GM19238 (cell line): ENCODE measurements around the gene WNT16.
"Not testable (repeated sequence)": the region's sequence is repeated elsewhere in the genome, so short reads cannot be mapped to it uniquely, and the experiment has no call there.

Source experiments
- DNase-seq: peaks from one replicate; pipeline ENCODE4 v3.0.0; 2011; ENCODE audit warnings: low spot score; ENCODE audit not compliant: insufficient read length

Gene WNT16, protein sequence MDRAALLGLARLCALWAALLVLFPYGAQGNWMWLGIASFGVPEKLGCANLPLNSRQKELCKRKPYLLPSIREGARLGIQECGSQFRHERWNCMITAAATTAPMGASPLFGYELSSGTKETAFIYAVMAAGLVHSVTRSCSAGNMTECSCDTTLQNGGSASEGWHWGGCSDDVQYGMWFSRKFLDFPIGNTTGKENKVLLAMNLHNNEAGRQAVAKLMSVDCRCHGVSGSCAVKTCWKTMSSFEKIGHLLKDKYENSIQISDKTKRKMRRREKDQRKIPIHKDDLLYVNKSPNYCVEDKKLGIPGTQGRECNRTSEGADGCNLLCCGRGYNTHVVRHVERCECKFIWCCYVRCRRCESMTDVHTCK

DNA sequence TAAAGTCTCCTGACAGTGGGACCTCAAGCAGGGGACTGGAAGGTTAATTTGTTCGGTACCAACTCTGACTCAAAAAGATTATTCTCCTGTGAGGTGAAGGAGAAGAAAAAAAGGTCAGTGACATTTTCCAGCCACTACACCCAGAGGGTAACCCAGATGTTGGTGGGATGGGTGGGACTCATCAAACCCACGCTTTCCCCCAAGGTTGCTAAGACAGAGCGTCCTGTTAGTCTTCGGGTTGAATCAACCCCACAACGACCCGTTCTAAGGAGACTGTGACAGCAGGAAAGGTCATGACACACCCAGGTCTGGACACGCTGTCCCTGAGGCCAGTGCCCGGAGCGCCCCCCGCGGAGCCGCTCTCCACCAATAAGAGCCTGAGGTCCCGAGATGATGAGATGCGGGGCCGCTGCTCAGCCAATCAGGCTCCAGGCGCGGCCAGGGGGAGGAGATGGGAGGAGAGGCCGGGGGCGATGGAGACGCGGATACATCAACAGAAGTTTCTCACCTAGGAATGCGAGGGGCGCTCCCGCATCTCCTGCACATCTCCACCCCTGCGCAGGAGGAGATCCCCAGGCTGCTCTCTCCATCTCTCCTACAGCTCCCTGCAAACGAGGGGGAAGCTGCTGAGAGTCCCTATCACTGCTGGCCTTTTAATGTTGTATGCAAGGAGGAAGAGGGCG, at the start of gene WNT16:
Gene WNT16, plus strand, starts transcription at position 493 of the 683 bp plus-strand sequence. CDS start 293 bp downstream, outside the sequence.
- no peak for DNase-seq

DNA sequence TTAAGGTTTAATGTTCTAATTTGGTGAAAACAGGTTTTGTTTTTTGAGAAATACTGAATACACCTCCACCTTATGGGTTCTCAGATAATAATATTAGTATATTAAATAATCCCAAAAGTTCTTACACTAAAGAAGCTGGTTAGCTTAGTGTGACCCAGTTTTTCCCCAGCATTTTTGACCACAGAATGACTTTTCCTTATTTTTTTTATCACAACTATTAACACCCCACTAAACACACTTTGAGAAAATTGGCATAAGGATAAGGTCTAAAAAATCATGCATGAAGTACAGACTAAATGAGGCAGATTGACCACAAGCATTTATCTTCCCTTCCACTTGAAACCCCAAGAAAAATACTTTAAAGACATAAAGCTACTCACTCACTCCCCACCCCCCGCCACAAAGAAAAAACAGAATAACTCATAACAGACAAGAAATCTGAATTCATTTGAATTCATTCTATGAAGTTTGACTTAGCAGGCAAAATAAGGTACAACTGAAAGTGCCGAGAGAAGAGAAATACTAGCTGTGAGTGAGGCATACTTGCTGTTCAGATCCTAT, 49.7 kb upstream of the WNT16 start:
- no peak for DNase-seq

DNA sequence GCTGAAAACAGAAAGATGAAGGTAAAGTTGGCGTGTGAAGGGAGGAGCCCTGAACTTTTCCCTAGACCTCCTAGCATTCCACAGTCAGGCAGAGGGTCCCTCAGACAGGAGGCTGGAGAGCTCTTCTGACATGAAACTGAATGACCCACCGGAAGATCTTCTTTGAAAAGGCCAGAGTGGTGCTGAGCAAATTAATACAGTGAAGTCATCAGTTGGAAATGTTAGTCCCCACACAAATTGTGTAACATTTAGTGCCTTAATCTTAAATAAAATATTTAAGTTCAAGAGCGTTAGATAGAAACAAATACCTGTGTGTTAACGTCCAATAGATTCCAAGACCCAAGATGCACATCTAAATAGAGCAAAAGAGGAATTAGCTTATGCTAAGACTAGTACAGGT, 49.0 kb upstream of the WNT16 start:
- DNase-seq, result no peak

DNA sequence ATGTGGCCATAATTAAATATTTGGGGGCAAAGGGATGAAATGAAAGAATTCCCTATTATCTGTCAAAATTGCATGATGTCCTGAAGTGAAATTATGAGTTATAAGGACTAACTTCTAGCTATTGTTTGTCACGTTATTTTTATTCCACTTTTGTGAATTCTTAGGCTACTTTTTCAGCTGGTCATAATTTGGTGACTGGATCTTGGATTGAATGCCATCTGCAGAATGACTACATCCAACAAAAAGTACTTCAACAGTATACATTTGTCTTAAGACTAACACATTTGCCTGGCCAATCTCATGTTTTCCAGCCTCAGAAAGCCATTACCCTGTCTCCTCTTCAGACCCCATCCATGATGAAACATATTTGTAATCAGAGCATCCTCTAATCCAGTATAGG, 48.1 kb upstream of the WNT16 start:
- no peak for DNase-seq

DNA sequence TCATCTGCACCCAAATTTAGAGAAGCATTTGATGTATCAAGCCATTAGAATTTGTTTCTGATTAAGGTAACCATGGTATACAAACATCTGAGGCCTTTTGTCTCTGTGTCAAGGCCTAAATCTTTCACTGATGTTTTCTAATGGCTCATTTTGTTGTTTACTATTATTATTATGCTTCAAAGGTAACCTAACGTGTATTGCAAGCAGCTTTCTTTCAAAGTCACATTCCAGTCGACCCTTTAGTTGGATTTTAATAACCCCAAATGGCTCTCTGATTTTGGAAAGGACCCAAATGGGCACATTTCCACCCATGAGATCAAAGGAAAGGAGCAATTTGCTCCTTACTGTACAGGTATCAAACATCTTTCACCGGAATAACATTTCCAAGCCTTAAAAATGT, 46.7 kb upstream of the WNT16 start:
- DNase-seq, result no peak

DNA sequence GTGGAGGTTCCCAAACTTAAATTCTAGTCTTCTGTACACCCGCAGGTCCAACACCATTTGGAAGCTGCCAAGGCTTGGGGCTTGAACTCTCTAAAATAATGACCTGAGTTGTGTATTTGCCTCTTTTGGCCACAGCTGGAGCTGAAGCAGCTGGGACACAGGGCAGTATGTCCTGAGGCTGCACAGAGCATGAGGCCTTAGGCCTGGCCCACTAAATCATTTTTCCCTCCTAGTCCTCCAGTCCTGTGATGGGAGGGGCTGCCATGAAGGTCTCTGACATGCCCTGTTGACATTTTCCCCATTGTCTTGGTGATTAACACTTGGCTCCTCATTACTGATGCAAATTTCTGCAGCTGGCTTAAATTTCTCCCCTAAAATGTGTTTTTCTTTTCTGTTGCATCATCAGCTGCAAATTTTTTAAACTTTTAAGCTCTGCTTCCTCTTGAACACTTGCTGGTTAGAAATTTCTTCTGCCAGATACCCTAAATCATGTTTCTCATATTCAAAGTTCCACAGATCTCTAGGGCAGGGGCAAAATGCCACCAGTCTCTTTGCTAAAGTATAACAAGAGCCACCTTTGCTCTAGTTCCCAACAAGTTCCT, 43.6 kb upstream of the WNT16 start:
- no peak for DNase-seq

DNA sequence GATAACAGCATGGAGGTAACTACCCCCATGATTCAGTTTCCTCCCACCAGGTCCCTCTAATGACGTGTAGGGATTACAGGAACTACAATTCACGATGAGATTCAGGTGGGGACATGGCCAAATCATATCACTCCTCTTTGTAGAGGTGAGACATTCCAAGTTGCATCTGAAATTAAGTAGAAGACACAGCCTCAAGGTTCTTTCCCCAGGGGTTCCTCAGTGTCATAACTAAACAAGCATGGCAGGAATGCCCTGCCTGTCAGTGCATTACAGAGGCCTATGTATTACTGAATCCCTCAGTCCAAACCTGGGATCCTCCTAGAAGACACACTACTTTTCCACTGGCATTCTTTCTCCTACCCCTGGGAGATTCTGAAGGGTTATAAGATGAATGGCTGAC, 42.6 kb upstream of the WNT16 start:
- no peak for DNase-seq

DNA sequence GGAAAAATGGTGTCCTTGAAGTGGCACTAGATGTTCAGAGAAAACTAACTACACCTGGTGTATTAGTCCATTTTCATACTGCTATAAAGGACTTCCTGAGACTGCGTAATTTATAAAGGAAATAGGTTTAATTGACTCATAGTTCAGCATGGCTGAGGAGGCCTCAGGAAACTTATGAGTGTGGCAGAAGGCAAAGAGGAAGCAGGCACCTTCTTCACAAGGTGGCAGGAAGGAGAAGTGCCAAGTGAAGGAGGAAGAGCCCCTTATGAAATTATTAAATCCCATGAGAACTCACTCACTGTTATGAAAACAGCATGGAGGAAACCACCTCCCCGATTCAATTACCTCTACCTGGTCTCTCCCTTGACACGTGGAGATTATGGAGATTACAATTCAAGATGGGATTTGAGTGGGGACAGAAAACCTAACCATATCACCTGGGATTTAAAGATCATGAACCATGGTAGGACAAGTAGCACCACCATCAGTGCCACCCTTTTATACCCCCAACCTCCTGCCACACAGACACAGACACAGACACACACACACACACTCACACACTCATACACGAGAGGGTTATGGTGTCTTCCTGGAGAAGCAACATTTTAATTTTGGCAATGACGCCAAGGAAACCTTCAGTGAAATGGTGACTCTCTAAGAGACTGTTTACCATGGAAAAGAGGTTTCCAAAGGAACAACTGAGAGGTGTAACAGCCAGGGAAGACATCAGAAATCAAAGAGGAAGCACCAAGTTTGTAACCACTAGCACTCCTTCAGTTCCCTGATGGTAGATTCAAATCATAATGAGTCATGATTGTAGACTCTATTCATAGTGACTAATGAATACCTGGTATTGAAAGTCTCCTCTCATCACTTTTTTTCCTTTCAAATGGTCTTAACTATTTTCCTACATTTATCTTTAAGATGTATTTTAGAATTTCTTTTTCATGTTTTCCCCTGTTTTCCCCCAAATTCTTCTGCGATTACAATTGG, 41.8 kb upstream of the WNT16 start:
- DNase-seq, result no peak

DNA sequence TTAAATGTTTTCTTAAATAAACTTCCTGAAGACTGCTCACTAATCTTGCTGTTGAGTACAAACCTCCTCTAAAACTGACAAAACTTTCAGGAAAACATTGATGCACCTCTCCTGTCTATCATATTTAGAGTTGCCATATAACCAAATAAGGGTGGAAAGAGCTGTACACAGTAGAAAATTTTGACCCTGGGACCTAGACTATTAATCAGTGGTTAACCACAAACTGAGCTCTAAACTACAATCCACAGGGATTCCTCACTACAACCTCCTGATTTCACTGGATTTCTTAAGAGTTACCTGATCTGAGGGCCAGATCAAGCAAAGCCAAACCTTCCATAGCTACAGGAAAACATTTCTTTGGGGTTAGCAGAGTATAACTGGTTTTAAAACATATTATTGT, 39.9 kb upstream of the WNT16 start:
- no peak for DNase-seq

DNA sequence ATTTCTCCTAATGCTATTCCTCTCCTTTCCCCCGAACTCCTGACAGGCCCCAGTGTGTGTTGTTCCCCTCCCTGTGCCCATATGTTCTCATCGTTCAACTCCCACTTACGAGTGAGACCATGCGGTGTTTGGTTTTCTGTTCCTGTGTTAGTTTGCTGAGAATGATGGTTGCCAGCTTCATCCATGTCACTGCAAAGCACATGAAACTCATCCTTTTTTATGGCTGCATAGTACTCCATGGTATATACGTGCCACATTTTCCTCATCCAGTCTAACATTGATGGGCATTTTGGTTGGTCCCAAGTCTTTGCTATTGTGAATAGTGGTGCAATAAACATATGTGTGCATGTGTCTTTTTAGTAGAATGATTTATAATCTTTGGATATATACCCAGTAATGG, 38.9 kb upstream of the WNT16 start:
- DNase-seq, result not testable (repeated sequence)

DNA sequence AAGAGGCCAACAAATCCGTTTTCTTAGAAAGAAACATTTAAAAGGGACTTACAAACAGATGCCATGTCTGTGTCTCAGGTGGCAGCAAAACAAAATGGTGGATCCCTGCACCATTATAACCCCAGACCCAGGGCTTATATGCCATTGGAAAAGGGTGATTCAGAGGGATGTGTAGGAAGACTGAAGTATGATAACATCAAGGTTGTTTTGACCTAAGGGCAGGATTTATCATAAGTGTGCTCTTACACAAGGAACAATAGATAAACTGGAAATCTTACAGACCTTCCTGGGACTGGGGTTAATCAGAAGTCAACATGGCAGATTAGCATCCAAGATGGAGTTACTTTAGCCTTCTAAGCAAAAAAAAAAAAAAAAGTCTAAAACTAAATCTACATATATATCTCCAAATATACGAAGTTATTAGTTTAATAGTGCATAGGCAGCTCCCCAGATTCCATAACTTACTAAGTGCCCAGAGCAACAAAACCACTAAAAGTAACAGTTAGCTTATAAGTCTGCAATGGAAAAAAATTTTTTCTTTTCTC, 34.3 kb upstream of the WNT16 start:
- DNase-seq, result no peak

DNA sequence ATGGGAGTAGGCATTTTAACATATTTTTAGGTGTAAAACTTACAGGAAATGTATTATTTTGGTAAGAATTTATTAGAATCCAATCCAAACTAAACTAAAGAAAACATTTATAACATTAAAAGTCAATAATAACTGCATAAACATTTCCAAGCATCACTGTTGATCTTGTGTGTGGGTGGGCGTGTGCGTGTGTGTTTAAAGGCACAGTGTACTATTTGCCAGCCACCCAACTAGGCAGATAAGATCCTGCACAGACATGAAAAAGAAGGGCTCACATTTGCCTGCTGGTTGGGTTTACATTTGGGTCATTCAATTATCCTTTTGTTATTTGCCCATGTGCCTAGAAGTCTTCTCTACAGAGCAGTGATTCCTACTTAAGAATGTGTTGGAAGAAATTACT, 31.0 kb upstream of the WNT16 start:
- no peak for DNase-seq

DNA sequence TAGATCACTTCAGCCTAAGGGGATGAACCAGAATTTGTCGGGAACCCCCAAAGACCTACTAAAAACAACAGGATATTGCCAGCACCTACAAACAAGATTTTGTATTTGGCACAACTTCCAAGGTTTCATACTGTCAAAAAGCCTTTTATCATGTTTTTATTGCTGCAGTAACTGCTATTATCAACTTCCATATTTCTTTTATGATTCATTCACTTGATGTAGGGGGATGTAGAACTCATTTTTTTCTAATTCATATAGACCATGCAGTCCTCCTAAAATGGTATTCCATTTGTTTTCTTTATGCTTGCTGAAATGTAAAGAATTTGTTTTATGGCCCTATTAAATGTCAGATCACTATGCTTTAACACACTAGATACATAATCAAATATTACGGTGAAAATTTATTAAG, 30.0 kb upstream of the WNT16 start:
- DNase-seq, result no peak

DNA sequence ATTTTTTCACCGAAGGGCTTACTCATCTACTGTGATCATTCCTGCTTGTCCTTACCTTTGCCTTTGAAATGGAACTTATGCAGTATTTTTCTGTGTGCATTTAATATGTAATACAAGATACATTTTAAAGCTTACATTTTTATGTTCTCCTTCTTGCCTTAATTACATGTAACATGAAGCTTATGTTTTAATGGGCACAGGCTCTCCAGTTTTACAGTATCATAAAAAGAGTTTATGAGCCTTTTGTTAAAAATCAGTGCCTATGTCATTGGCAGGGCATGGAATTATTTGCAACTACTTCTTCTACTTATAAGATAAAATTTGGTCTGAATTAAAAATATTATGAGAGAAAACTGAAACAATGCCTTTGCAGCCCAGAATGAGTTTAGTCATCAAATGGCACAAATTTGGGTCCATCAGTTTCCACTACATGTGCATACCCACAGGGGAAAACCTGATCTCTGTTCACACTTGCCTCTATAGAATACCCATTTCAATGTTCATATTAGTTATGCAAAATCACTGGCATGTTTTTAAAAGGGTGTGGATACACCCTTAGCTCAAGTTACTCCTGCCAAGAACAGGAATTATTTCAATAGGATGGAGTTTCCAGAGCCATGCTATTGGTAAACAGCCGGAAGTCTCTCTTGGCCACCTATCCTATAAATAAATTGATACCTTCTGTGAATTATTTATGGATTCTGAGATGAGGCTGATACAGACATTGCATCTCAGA, 27.9 kb upstream of the WNT16 start:
- no peak for DNase-seq

DNA sequence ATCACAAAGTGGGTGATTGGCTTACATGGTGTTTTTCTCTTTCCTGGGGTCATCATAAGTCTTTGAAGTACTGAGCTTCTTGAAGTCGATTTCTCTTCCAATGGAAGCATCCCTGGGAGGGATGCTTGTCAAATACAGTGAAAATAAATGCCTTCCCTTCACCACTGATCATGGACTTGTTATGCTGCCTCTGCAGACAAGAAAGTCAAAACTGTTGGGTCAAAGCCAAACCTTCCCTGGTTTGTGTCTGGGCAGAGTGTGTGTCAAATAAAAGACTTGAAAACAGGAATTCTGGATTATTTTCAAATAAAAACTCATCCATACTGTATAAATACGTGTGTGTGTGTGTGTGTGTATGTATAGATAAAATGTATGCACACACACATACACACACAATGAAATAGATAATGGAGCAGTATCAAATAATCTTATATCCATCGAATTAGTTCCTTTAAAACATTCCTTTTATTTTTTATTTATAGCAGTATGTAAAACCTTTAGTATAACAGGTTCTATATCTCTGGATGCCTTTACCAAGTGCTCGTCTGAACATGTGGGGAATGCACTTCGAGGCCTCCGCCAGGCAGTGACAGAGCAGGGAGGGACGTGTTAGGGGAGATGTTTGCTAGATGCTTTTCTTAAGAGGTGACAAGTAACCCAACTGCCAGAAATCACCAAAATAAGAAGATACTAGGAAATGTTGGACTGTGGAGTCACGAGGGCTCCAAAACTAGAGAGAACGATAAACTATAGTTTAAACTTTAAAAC, 27.2 kb upstream of the WNT16 start:
- DNase-seq, result no peak

DNA sequence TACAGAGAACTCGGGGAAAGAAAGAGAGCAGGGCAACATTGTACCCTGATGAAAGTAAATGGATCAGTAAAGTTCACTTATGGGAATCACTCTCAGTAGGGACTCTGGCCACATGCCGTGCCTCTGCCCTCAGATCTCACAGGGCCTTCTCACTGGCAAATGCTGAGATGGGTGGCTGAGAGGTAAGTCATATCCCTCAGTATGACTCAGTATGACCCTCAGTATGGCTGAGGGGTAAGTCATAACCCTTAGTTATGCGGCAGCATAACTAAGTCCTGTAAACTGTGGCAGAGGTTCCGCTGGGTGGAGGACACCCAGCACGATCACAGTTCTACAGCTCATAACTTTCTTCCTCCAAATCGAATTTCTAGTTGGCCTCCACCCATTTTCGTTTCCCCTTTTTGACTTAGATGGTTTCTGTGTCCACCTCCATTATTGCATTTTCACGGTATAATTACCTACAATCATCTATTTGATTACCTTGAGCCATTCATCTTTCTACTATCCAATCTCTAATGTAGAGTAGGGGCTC, 26.5 kb upstream of the WNT16 start:
- no peak for DNase-seq

DNA sequence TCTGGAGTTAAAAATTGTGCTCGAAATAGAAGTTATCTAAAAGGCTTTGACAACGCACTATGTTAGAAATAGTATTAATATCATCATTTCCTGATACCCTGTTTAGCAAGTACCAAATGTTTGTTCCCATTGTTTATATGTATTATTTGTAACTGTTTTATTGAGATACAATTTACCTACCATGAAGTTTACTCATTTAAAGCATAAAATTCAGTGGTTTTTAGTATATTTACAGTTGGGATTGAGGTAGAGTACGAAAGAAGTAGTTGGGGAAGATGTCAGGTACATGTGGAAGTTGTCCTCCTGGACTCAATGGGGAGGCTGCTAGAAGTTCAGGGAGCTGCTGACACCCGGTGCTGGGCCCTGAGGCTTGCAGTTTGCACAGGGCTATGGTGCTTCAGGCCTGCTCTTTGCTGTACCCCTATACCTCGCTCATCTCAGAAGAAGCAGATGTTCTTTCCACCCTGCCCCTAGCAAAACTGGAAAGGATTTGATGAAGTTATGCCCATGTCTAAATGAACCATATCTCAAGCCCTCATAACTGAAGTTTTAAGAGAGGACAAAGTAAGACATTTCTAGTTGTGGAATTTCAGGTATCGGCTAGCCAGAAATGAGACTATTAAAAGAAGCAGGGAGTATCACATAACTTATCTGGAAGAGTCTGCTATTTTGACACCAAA, 25.2 kb upstream of the WNT16 start:
- DNase-seq, result no peak

DNA sequence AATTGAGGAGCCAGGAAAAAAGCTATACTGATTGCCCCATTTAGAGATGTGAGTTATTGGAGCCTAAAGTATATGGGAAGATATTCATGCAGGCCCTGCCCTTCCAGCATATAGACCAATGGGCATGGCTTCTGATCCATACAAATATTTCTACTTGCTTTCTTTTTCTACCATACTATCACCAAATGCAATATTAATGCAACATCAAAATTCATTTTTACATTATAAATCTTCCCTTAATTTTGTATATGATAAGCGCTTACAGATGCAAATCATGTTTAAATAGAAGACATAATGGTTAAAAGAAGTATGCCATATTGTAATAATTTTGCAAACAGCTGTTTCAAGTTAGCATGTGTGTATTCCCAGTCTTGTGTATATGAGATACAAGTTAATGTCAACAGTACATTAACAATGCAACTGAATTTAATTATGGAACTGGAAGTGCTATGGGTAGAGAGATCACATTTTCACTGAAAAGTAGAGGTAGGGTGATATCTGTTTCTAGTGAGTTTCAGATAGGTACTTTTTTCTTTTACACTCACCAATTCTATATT, 24.6 kb upstream of the WNT16 start:
- no peak for DNase-seq
